COLO829 (cell line): ENCODE results near the gene KCNMA1.

Source experiments
- DNase-seq: peaks from one replicate; pipeline ENCODE4 v3.0.0; 2012; ENCODE audit warnings: low spot score

Gene KCNMA1

GRCh38 chr10:76884673-76885275 is 752.8 kb downstream of the KCNMA1 start:
- DNase-seq, result no peak

- DNase-seq, result no peak
Observed at GRCh38 chr10:76883596-76883995, 754.0 kb downstream of the KCNMA1 start.

DNA sequence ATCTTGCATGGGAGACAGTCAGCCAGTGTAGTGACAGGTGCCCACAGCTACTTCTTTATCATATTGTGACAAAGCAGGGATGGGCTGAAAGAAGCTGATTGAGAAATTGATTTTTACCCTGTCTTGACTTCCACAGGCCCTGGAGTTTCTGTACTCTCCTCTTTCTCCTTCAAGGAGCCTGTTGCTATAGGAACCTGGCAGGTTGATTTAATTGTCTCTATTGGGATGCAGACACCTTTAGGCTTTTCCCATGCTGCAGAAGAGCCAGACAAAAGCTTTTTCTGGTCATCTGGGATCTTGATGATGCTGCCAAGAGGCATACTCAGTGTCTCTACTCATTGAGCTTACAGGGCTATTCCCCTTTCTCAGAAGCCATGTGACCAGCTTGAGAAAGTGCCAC is 754.8 kb downstream of the KCNMA1 start:
- DNase-seq, result no peak

DNA sequence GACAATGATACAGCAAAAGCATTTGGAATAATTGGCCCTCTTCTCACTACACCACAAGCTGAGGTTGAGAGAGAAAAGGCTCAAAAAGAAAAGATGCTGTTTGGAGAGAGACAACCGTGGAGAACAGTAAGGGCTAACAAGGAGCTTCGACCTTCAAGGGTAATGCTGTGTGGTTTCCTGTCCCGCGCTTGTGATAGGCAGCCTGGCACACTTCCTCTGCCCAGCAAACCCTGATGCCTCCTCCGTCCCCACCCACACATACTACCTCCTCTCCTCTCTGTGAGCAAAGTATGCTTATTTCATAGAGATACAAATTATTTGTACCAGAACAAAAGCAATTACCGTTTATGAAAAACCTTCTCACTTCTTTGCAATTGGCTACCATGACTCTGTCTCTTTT is 755.4 kb downstream of the KCNMA1 start:
- no peak for DNase-seq

GRCh38 chr10:76881477-76882220 is 756.0 kb downstream of the KCNMA1 start:
- DNase-seq, result no peak

DNA sequence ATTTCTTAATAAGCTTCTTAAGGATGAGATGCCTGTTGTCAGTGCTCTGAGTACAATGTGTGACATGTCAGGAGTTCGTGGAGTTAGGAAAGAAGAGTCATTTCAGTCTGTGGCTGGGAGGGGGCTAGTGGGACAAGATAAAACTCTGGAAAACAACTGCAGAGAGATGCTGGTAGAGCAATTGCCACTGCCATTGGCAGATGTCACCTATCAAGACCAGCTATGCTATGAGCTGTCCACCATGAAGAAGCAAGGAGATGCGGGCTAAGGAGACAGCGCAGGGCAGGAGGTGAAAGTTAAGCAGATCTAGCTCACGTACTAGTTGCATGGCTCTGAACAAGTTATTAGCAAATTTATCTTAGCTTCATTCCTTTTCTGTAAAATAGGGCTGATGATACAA is 756.7 kb downstream of the KCNMA1 start:
- DNase-seq, result no peak

DNA sequence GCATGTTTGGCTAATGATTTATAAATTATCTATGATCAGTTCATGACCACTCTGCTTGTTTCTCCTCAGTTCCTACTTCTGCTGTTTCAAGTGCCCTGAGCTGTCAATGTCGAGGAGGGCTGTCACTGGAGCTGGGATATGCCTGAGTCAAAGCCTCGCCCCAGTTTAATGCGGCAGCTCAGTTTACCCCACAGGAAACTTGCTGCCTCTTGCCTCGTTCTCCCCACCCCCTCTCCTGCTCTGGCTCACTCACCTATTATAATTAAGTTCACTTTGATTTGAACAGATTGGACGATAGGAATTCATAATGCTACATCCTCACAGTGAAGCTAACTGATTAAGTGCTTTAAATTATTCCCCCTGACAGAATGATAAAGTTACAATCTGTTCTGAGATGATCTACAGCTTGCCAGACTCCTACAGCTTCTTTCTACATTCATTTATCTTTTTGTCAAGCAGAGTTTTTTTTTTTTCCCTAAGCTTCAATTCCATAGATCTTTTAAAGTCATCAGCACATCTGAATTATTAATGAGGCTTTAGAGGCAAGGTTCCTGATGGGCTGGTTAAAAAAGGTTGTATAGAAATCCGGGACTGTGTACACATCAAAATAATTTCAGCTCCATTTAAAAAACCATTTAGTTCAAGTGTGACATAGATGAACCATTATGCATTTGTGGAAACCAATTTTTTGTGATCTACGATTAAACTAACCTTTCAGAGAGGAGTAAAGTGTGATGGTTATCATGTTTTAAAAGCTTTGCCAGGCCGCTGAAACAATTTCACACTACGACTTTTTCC is 758.3 kb downstream of the KCNMA1 start:
- DNase-seq, result no peak

DNA sequence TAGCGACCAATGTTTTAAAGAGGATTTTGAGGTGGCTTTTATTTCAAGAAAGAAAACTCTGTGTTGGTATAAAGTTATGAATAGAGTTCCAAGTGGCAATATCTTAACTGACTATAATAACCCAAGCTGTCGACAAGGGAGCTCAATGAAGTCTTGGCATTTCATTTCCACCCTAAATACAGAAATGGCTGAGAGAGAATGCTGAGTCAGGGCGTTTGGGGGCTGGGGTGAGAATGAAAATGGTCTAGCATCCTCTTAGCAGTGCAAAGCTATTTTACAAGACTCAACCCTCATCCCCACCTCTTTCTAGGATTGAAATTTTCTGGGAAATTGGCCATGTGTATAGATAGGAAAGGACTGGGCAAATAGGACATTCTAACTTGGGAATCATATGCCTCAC is 759.1 kb downstream of the KCNMA1 start:
- no peak for DNase-seq

- DNase-seq, result no peak
Observed at GRCh38 chr10:76874896-76875295, 762.7 kb downstream of the KCNMA1 start.

DNA sequence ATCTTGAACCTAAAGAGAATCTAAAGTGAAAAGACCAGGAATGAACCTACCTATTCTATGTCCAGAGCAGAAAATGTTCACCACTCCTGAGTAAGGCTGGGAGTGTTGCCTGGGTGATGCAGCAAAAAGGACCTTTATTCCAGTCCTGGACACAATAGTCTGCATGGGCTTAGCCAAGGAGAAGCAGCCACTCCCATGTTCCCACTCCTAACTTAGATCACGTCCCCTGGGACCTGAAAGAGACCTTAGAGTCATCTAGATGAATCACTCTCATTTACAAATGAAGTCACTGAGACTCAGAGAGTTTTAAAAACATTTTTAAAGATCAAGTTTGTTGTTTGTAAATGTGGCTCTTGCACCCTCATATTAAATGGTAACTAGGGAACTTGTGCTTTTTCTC is 763.4 kb downstream of the KCNMA1 start:
- DNase-seq, result peak; percentile 18

GRCh38 chr10:76871697-76872295 is 765.8 kb downstream of the KCNMA1 start:
- DNase-seq, result no peak

- DNase-seq, result no peak
Observed at GRCh38 chr10:76869931-76870330, 767.7 kb downstream of the KCNMA1 start.

DNA sequence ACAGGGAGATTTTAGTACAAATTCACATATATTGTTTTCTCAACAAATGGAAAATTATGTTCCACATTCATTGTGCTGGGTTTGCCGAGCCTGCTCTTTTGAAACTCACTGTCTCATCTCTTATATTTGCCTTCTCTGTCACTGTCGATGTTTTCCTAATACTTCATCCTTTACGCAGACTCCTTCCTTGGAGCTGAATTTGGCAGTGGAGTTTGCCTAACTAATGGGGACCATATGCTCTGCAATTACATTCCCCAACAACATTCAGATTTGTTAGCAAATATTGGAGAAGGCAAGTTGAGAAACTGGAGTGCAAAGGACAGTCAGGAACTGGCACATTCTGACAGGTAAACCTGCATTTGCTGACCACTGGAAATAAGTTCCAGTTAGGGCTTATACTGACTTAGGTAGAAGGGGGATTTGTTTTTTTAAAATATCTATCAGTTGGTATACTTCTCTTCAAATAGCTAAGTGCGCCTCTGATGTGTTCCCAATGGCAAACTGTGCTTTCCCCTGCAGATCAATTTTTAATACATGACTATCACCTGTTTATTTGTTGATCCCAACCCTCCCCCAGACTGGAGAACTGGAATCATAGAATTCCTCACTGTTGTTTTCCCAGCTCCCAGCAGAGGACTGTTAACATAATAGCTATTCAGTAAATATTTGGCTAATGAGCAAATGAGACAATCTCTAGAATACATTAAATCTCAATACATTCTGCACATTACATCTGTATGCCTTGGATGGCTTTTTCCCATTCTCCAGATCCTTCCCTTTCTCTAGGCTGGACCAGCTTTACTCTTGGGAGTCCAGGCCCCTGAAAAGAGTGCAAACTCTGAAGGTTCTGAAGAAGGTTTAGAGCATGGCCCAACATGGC is 769.3 kb downstream of the KCNMA1 start:
- DNase-seq, result no peak

DNA sequence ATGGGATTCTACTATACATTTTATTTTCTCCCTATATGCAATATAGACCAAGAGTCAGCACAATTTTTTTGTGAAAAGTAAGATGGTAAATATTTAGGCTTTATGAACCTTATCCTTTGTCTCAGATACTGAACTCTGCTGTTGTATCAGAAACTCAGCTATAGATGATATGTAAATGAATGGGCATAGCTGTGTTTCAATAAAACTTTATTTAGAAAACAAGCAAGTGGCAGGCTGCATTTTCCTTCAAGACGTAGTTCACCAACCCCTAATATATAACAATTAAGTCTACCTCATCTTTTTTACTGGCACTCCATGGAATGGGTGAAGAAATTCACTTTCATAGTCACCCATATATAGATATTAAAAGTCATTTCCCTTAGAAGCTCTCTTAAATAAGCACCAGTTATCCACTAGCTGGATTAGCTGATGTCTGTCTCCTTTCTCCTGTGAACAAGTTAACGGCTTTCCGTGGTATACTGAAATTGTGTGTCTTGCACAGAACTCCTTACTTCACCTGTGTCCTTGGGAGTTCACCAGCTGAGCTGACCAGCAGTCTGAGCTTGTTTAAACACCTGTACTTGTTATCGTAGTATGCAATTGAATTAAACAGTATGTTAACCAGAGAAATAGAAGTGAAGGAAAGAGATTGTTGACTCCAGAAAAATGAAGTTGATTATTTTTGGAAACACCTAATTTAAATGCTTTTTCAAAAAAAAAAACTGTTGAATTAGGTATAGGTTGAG is 770.6 kb downstream of the KCNMA1 start:
- no peak for DNase-seq

DNA sequence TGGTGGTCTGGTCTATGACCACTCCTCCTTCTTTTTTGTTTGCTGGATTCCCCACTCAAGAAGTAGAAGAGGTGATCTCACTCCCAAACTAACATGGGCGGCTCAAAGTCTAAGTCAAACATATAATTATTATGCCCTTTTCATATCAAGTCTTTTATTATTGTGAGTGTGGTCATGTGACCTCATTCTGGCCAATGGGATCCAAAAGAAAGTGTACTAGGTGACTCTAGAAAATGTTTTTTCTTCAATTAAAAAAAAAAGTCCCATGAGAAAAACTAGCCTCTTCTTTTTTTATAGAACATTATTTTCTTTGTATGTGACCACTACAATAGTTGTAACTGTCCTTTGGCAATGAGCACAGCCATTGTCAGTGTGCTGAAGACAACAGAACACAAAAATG is 772.7 kb downstream of the KCNMA1 start:
- no peak for DNase-seq

DNA sequence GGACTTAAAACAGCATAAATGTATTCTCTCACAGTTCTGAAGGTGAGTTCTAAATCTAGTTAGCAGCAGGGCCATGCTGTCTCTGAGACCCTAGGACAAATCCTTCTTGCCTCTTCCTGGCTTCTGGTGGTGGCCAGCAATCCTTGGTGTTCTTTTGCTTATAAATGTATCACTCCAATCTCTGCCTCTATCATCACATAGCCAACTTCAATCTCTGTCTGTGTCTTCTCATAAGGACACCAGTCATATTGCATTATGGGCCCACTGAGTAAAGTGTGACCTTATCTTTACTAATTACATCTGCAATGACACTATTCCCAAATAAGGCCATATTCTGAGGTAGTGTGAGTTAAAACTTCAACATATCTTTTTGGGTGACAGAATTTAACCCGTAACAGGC is 778.9 kb downstream of the KCNMA1 start:
- no peak for DNase-seq

DNA sequence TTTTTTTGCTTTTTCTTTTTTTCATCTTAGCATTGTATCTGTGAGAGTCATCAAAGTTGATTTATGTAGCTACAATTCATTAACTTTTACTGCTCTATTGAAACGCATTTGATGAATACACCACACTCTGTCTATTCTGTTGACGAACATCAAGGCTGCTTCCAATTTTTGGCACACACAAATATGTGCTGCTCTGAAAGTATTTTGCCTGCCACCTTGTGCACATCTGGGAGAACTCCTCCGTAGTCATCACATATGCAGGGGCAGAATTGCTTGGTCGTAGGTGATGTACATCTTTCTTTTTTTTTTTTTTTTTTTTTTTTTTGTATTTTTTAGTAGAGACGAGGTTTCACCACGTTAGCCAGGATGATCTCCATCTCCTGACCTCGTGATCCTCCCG is 796.8 kb downstream of the KCNMA1 start:
- no peak for DNase-seq

GRCh38 chr10:76839276-76839675 is 798.3 kb downstream of the KCNMA1 start:
- no peak for DNase-seq

GRCh38 chr10:76830218-76830617 is 807.4 kb downstream of the KCNMA1 start:
- no peak for DNase-seq

DNA sequence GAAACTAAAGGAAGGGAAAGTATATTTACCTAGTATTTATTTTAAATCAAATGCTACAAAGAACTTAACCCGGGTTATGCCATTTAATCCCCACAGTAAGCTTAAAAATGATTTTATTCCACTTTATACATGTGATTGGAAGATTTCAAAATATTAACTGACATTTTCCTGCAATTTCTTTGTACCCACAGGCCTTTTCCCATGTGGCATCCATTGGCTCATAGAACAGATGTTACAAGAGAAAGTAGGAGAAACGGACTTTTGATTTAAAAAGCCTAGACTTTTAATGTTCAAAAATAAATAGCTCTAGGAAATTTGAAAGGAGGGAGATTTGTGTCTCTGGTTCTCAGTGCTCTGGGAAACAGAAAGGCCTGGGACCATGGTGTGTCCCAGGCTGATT is 807.9 kb downstream of the KCNMA1 start:
- no peak for DNase-seq
